Measurements from ENCODE around the gene SUMF2. TPM values are rescaled to one million over a fixed set of nuclear protein-coding genes. Genes with fewer than 3 reads are reported as not detected.

The SUMF2 gene
- total and polyA plus RNA-seq, 2 of the 13 experiments (the other 11 are each of a cell fraction or from before 2014, with no cell fraction given) = 48.9 to 54.4 TPM

- peak; percentile 91 for TF ChIP-seq ZNF770 (CRISPR knock-in tag; IDR thresholded peaks at IDR 0.05)
- no peak for TF ChIP-seq ZKSCAN8 (CRISPR knock-in tag; IDR thresholded peaks at IDR 0.05; ENCODE audit: borderline replicate concordance)
- no peak for TF ChIP-seq RORA (CRISPR knock-in tag; IDR thresholded peaks at IDR 0.05)
- TF ChIP-seq ZNF687 (CRISPR knock-in tag; IDR thresholded peaks at IDR 0.05) = no peak
- no peak for TF ChIP-seq ZMAT3 (CRISPR knock-in tag; conservative IDR thresholded peaks at IDR 0.05)
- TF ChIP-seq ZFP37 (CRISPR knock-in tag; IDR thresholded peaks at IDR 0.05; ENCODE audit: borderline replicate concordance) = no peak
- TF ChIP-seq AKAP8 (CRISPR knock-in tag; IDR thresholded peaks at IDR 0.05) = no peak
- TF ChIP-seq ZNF83 (CRISPR knock-in tag; IDR thresholded peaks at IDR 0.05; ENCODE audit: borderline replicate concordance) = no peak
- no peak for TF ChIP-seq ARID3A (IDR thresholded peaks at IDR 0.05; ENCODE audit: low read depth, low read length)
- TF ChIP-seq IKZF1 (IDR thresholded peaks at IDR 0.05) = no peak
- no peak for TF ChIP-seq SETDB1 (CRISPR knock-in tag; IDR thresholded peaks at IDR 0.05; ENCODE audit: borderline replicate concordance)
- TF ChIP-seq TRAFD1 (CRISPR knock-in tag; IDR thresholded peaks at IDR 0.05; ENCODE audit: borderline replicate concordance) = no peak
- no peak for TF ChIP-seq MAZ (IDR thresholded peaks at IDR 0.05; ENCODE audit: borderline replicate concordance, low read depth, low read length)
- TF ChIP-seq MAZ (CRISPR knock-in tag; IDR thresholded peaks at IDR 0.05; ENCODE audit: low read depth) = no peak
- TF ChIP-seq ZC3H4 (CRISPR knock-in tag; IDR thresholded peaks at IDR 0.05; ENCODE audit: borderline replicate concordance) = no peak
- TF ChIP-seq IRF2 (CRISPR knock-in tag; IDR thresholded peaks at IDR 0.05) = no peak
- TF ChIP-seq SMC3 (IDR thresholded peaks at IDR 0.05; ENCODE audit: low read length) = no peak
- TF ChIP-seq ZNF557 (CRISPR knock-in tag; IDR thresholded peaks at IDR 0.05) = no peak
- TF ChIP-seq ADNP (CRISPR knock-in tag; IDR thresholded peaks at IDR 0.05) = no peak
- no peak for TF ChIP-seq ZBTB20 (CRISPR knock-in tag; IDR thresholded peaks at IDR 0.05; ENCODE audit: borderline replicate concordance, low read depth)
Measured at GRCh38 chr7:56046721-56047445, 17.2 kb upstream of the SUMF2 start (continued).

Data from HepG2 (cell line).